ENCODE results near the gene LASP1. TPM values are rescaled to one million over a fixed set of nuclear protein-coding genes. Genes with fewer than 3 reads are reported as not detected.

LASP1 gene
- total and polyA plus RNA-seq, 2 of the 4 experiments (the other 2 are of a cell fraction): 79.8 to 262 TPM

GRCh38 chr17:38910325-38910724, 40.5 kb downstream of the LASP1 start:
- peaks cover 98% of the 10 kb centered on the region for H4K20me1 ChIP-seq (ENCODE audit: insufficient read depth, low read length)
- no peak overlapping the region for H3K18ac ChIP-seq (ENCODE audit: low read depth, low read length)
- POLR2A ChIA-PET (ENCODE audit: unreplicated experiment): no interaction called here
- no peak overlapping the region for H2BK20ac ChIP-seq (ENCODE audit: low read depth, low read length)
- H3K4me2 ChIP-seq (ENCODE audit: low read depth, low read length): no peak overlapping the region
- H3K79me1 ChIP-seq (ENCODE audit: low read depth in 1 of 2, low read length in 2 of 2): peaks cover 60 to 98% of the 10 kb centered on the region in 2 experiments
- no peak for TF ChIP-seq BHLHE40 (IDR thresholded peaks at IDR 0.05; ENCODE audit: low read depth, low read length)
- TF ChIP-seq NFE2L2 (IDR thresholded peaks at IDR 0.05; ENCODE audit: low read depth, low read length): no peak
- TF ChIP-seq POLR2A (IDR thresholded peaks at IDR 0.05; ENCODE audit: low read depth, low read length): no peak
- TF ChIP-seq MXI1 (IDR thresholded peaks at IDR 0.05; ENCODE audit: borderline replicate concordance, low read depth, low read length): no peak
- TF ChIP-seq MAZ (IDR thresholded peaks at IDR 0.05; ENCODE audit: borderline replicate concordance, low read depth, low read length): no peak
- TF ChIP-seq CTCF (conservative IDR thresholded peaks at IDR 0.05; ENCODE audit: low read depth, low read length): no peak
- peaks cover 12% of the 10 kb centered on the region for H3K4me1 ChIP-seq (ENCODE audit: control insufficient read depth, insufficient read depth, low read length)
- H2BK15ac ChIP-seq (ENCODE audit: low read depth, low read length): no peak overlapping the region
- H3K36me3 ChIP-seq (ENCODE audit: control insufficient read depth, insufficient read depth, low read length): peaks cover 72% of the 10 kb centered on the region
- H3K9ac ChIP-seq (ENCODE audit: low read depth, low read length): no peak overlapping the region
- no peak overlapping the region for H3K4me3 ChIP-seq (ENCODE audit: insufficient read depth, low read depth, low read length)
- no peak overlapping the region for H4K91ac ChIP-seq (ENCODE audit: insufficient read depth, low read depth, low read length)
- no peak overlapping the region for H2AK5ac ChIP-seq (ENCODE audit: low read depth, low read length)
- no peak overlapping the region for H2BK120ac ChIP-seq (ENCODE audit: low read depth, low read length)
- no peak overlapping the region for H2AK9ac ChIP-seq (replicated peaks; ENCODE audit: low read depth, low read length, poor library complexity)
- ATAC-seq (ENCODE audit: low read depth): no peak
- no peak overlapping the region for H4K8ac ChIP-seq (ENCODE audit: low read depth in 2 of 2, low read length in 2 of 2)
- CTCF ChIA-PET: no interaction called here
- no peak for DNase-seq
- no peak overlapping the region for H3K23ac ChIP-seq (ENCODE audit: low read depth, low read length)
- no peak overlapping the region for H3K4ac ChIP-seq (ENCODE audit: low read depth, low read length)
- BruUV-seq (replicated peaks): no TSS peak
- H2AFZ ChIP-seq (replicated peaks; ENCODE audit: low read length, poor library complexity): no peak overlapping the region
- no peaks in the 10 kb centered on the region for H3K27me3 ChIP-seq (ENCODE audit: control insufficient read depth, insufficient read depth, low read length)
- H4K5ac ChIP-seq (ENCODE audit: low read depth, low read length): no peak overlapping the region
- no peak overlapping the region for H2BK5ac ChIP-seq (ENCODE audit: low read depth, low read length, poor library complexity, severe bottlenecking)
- dilution Hi-C loops (cut with HindIII; ENCODE audit: low sequenced_read_pairs, unreplicated experiment): no loop called here
- H3K9me3 ChIP-seq (ENCODE audit: control insufficient read depth, insufficient read depth, low read length): no peaks in the 10 kb centered on the region
- H3K9me1 ChIP-seq (ENCODE audit: insufficient read depth, low read length): peaks cover 43% of the 10 kb centered on the region
- 80% methylated on average over 3 of the region's 5 CpGs; no CpG with 5 or more reads in 1 of the 2 experiments for WGBS, 2 experiments (ENCODE audit: extremely low coverage in 2 of 2, insufficient read length in 1 of 2)
- intact Hi-C loops (cut with micrococcal nuclease): no loop called here
- in situ Hi-C loops (cut with MboI; ENCODE audit: low sequenced_read_pairs): no loop called here
- no peak overlapping the region for H3K14ac ChIP-seq (replicated peaks; ENCODE audit: low read depth, low read length)
- no peak overlapping the region for H3K27ac ChIP-seq (ENCODE audit: insufficient read depth, low read length)
- H3K56ac ChIP-seq (ENCODE audit: extremely low read depth, insufficient read depth, low read length): no peak overlapping the region

All from IMR-90 (cell line).